Vagina (tissue), 2 donors: ENCODE data around the gene UBE2D1.

Source experiments
- CTCF ChIP-seq, 3 experiments: fragments of 450-650 bp in 2 of 3; fragments of 200-600 bp in 1 of 3; sonication (generic) in 1 of 3; IDR thresholded peaks; one replicate each; pipeline ENCODE4 v1.5.1; 2017 to 2019; ENCODE audit warnings: antibody characterized with exemption in 3 of 3, mild to moderate bottlenecking in 2 of 3, moderate library complexity in 2 of 3
- POLR2A ChIP-seq, 2 donors: fragments of 450-650 bp; IDR thresholded peaks; one replicate each; pipeline ENCODE4 v1.6.1; 2017; ENCODE audit warnings: antibody characterized with exemption in 2 of 2, mild to moderate bottlenecking in 2 of 2, moderate library complexity in 2 of 2

GRCh38 chr10:58393317-58393716 lies 58.5 kb downstream of the UBE2D1 start:
- TF ChIP-seq CTCF (IDR thresholded peaks at IDR 0.05) (no peak), POLR2A (IDR thresholded peaks at IDR 0.05) (no peak)
